HepG2 (cell line): ENCODE measurements around the gene RPS13. TPM values are rescaled to one million over a fixed set of nuclear protein-coding genes. Genes with fewer than 3 reads are reported as not detected.

Source experiments
- CHCHD3 ChIP-seq: sonication (generic); formaldehyde crosslinking; IDR thresholded peaks from 2 replicates; pipeline ENCODE4 v1.8.0; 2022; ENCODE audit warnings: mild to moderate bottlenecking, missing genetic modification reagents, moderate library complexity
- CHD4 ChIP-seq: fragments of 200-600 bp; sonication (generic); IDR thresholded peaks from 2 replicates; pipeline ENCODE4 v1.7.0; 2017; ENCODE audit warnings: mild to moderate bottlenecking, low read length, borderline replicate concordance
- ELF4 ChIP-seq: sonication (generic); formaldehyde crosslinking; IDR thresholded peaks from 2 replicates; pipeline ENCODE4 v1.5.0; 2020; ENCODE audit warnings: missing genetic modification reagents, mild to moderate bottlenecking, moderate library complexity, borderline replicate concordance
- FIP1L1 ChIP-seq: fragments of 200-400 bp; formaldehyde crosslinking; IDR thresholded peaks from 2 replicates; pipeline ENCODE4 v1.6.1; 2018; ENCODE audit warnings: low read depth, mild to moderate bottlenecking, low read length, moderate library complexity, borderline replicate concordance; ENCODE audit not compliant: insufficient read depth
- GATAD2A ChIP-seq: IDR thresholded peaks from 2 replicates; pipeline ENCODE4 v1.6.1; 2016
- HMG20A ChIP-seq: IDR thresholded peaks from 2 replicates; pipeline ENCODE4 v1.6.1; 2016; ENCODE audit warnings: borderline replicate concordance
- MYPOP ChIP-seq: sonication (generic); formaldehyde crosslinking; IDR thresholded peaks from 2 replicates; pipeline ENCODE4 v1.8.1; 2023; ENCODE audit warnings: mild to moderate bottlenecking, moderate library complexity, missing genetic modification reagents
- PAXIP1 ChIP-seq: sonication (generic); formaldehyde crosslinking; conservative IDR thresholded peaks from 2 replicates; pipeline ENCODE4 v1.4.0; 2020; ENCODE audit warnings: mild to moderate bottlenecking, missing genetic modification reagents, moderate library complexity
- PTBP1 ChIP-seq: fragments of 200-400 bp; formaldehyde crosslinking; IDR thresholded peaks from 2 replicates; pipeline ENCODE4 v1.6.1; 2018; ENCODE audit warnings: low read length, low read depth; ENCODE audit not compliant: poor library complexity, severe bottlenecking
- SIN3A ChIP-seq: IDR thresholded peaks from 2 replicates; pipeline ENCODE4 v1.6.1; 2011; ENCODE audit warnings: low read depth, mild to moderate bottlenecking, control low read depth, low read length, borderline replicate concordance
- SRSF9 ChIP-seq: fragments of 200-400 bp; formaldehyde crosslinking; IDR thresholded peaks from 2 replicates; pipeline ENCODE4 v1.6.1; 2018; ENCODE audit warnings: borderline replicate concordance, mild to moderate bottlenecking, low read depth, low read length; ENCODE audit not compliant: insufficient read depth, poor library complexity, severe bottlenecking
- ZBTB2 ChIP-seq: sonication (generic); formaldehyde crosslinking; IDR thresholded peaks from 2 replicates; pipeline ENCODE4 v1.8.0; 2022; ENCODE audit warnings: low read depth, missing genetic modification reagents
- ZBTB49 ChIP-seq: sonication (generic); formaldehyde crosslinking; IDR thresholded peaks from 2 replicates; pipeline ENCODE4 v1.4.0; 2020; ENCODE audit warnings: missing genetic modification reagents, borderline replicate concordance
- ZBTB7A ChIP-seq: sonication (generic); formaldehyde crosslinking; IDR thresholded peaks from 2 replicates; pipeline ENCODE4 v1.8.0; 2022; ENCODE audit warnings: mild to moderate bottlenecking, missing genetic modification reagents
- ZNF121 ChIP-seq: sonication (generic); formaldehyde crosslinking; IDR thresholded peaks from 2 replicates; pipeline ENCODE4 v1.5.0; 2020; ENCODE audit warnings: mild to moderate bottlenecking, missing genetic modification reagents
- ZNF343 ChIP-seq: sonication (generic); formaldehyde crosslinking; IDR thresholded peaks from 2 replicates; pipeline ENCODE4 v1.4.0; 2020; ENCODE audit warnings: mild to moderate bottlenecking, missing genetic modification reagents
- ZNF503 ChIP-seq: sonication (generic); formaldehyde crosslinking; IDR thresholded peaks from 2 replicates; pipeline ENCODE4 v1.4.0; 2020; ENCODE audit warnings: missing genetic modification reagents
- polyA plus RNA-seq, 8 experiments: library from polyadenylated mRNA; depleted of rRNA in 3 of 8; stranded (reverse) in 7 of 8; unstranded in 1 of 8; fragments of >200 nt; fragmentation: Illumina TruSeq in 4 of 8; extraction: Trizol in 4 of 8; gene quantifications; 2 replicates each; pipeline versions ENCODE4 v1.2.1 to v1.2.3, GENCODE V29; 2011 to 2016; ENCODE audit warnings: low read depth in 4 of 8, missing spikeins in 1 of 8, mixed read lengths in 1 of 8; ENCODE audit not compliant: insufficient read depth in 1 of 8
- total RNA-seq, 5 experiments: library from RNA; depleted of rRNA; stranded (reverse); fragments of >200 nt; fragmentation: Illumina TruSeq; extraction: Trizol; gene quantifications; 2 replicates each; pipeline ENCODE4 v1.2.3, GENCODE V29; 2016; ENCODE audit warnings: low read depth in 1 of 5

RPS13 gene
- total and polyA plus RNA-seq, 2 of the 13 experiments (the other 11 are each of a cell fraction or from before 2014, with no cell fraction given): 1,542 to 2,245 TPM

GRCh38 chr11:17077520-17078401 lies at the start of gene RPS13 (continued):
- TF ChIP-seq PAXIP1 (CRISPR knock-in tag) (peak; percentile 53; the same call in 1 of the 2 replicates), HMG20A (CRISPR knock-in tag) (no peak), ZNF121 (no peak), ELF4 (CRISPR knock-in tag) (no peak), ZBTB2 (CRISPR knock-in tag) (peak; percentile 64), MYPOP (CRISPR knock-in tag) (peak; percentile 78; the same call in 1 of the 2 replicates), GATAD2A (CRISPR knock-in tag) (peak; percentile 37; the same call in 1 of the 2 replicates), SIN3A (peak; percentile 87), SRSF9 (no peak), ZNF343 (CRISPR knock-in tag) (peak; percentile 62; the same call in 1 of the 2 replicates), FIP1L1 (no peak), CHCHD3 (CRISPR knock-in tag) (no peak), ZNF503 (CRISPR knock-in tag) (no peak; the same call in 1 of the 2 replicates), ZBTB49 (CRISPR knock-in tag) (no peak), CHD4 (no peak), ZBTB7A (no peak), PTBP1 (peak; percentile 49)
